ENCODE results near the gene TEAD2.
"Not testable (repeated sequence)": the region's sequence is repeated elsewhere in the genome, so short reads cannot be mapped to it uniquely, and the experiment has no call there.

The TEAD2 gene

GRCh38 chr19:49328741-49329140 lies 33.5 kb downstream of the TEAD2 start:
- no peak for DNase-seq

GRCh38 chr19:49327878-49328544 lies 34.2 kb downstream of the TEAD2 start:
- DNase-seq = no peak

GRCh38 chr19:49326165-49326704 lies 36.0 kb downstream of the TEAD2 start:
- no peak for DNase-seq

GRCh38 chr19:49325756-49326155 lies 36.5 kb downstream of the TEAD2 start:
- DNase-seq = not testable (repeated sequence)

- DNase-seq = no peak
These were observed 37.2 kb downstream of the TEAD2 start, which contains the start of gene SLC6A16 for GRCh38 chr19:49324801-49325576. Gene SLC6A16, minus strand, starts transcription at chr19:49325191. Its CDS starts 13,844 bp downstream, at chr19:49311347.

GRCh38 chr19:49318296-49318695 lies 43.9 kb downstream of the TEAD2 start:
- DNase-seq = no peak

- DNase-seq = no peak
These were observed 45.9 kb downstream of the TEAD2 start for GRCh38 chr19:49316284-49316683.

GRCh38 chr19:49315111-49315510 lies 47.1 kb downstream of the TEAD2 start:
- DNase-seq = no peak

- DNase-seq = no peak
These were observed 53.1 kb downstream of the TEAD2 start for GRCh38 chr19:49309087-49309486.

- DNase-seq = not testable (repeated sequence)
These were observed 55.5 kb downstream of the TEAD2 start for GRCh38 chr19:49306734-49307133.

- DNase-seq = no peak
These were observed 60.4 kb downstream of the TEAD2 start for GRCh38 chr19:49301866-49302252.

GRCh38 chr19:49301165-49301865 lies 60.9 kb downstream of the TEAD2 start:
- DNase-seq = peak; percentile 81

- DNase-seq = not testable (repeated sequence)
These were observed 63.6 kb downstream of the TEAD2 start for GRCh38 chr19:49298653-49299052.

- DNase-seq = no peak
These were observed 64.8 kb downstream of the TEAD2 start for GRCh38 chr19:49297403-49297802.

- no peak for DNase-seq
These were observed 66.9 kb downstream of the TEAD2 start for GRCh38 chr19:49295208-49295880.

- DNase-seq = no peak
These were observed 67.8 kb downstream of the TEAD2 start for GRCh38 chr19:49294401-49294800.

Measured in activated T-cell treated with anti-CD3 and anti-CD28 coated beads, Interleukin-2, amount 50 U/mL, for 1 hour (primary cell).